Measurements from ENCODE around the gene MYOM3.
"Not testable (repeated sequence)": the region's sequence is repeated elsewhere in the genome, so short reads cannot be mapped to it uniquely, and the experiment has no call there.

The MYOM3 gene

DNA sequence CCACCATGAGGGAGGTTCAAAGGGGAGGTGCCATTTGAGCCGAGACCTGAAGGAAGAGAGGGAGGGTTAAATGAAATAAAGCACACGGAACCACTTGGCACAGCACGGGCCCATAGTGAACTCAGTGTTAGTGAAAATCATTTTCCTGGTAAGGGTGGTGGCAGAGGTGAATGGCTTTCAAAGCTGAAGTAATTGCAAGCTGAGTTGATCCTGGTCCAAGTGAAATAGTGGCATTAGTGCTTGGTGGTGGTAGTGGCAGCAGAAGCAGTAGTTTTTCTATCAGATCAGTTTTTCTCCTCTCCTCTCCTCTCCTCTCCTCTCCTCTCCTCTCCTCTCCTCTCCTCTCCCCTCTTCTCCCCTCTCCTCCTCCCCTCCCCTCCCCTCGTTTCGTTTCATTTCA, 101.3 kb downstream of the MYOM3 start:
- Histone ChIP-seq H3K4me2 (ENCODE audit: low read length, poor library complexity, severe bottlenecking) (no peak overlapping the region), H2BK15ac (ENCODE audit: low read depth, poor library complexity, severe bottlenecking) (no peak overlapping the region), H3K36me3 (ENCODE audit: control insufficient read depth in 1 of 2, insufficient read depth in 2 of 2, low read depth in 1 of 2, low read length in 2 of 2) (no peaks in the 10 kb centered on the region), H2BK5ac (ENCODE audit: low read depth, low read length, poor library complexity, severe bottlenecking) (no peak overlapping the region), H2BK12ac (ENCODE audit: low read length in 2 of 2) (peak overlapping the region; percentile 28 to 85), H3K9ac (ENCODE audit: low read length) (no peak overlapping the region), H4K8ac (ENCODE audit: low read length) (no peak overlapping the region), H3K23ac (ENCODE audit: low read length in 2 of 2) (no peak overlapping the region), H3K79me1 (replicated peaks; ENCODE audit: low read length, poor library complexity, severe bottlenecking) (no peaks in the 10 kb centered on the region), H3K4me3 (ENCODE audit: insufficient read depth in 1 of 2, low read depth in 1 of 2, low read length in 2 of 2) (no peak overlapping the region), H2BK120ac (ENCODE audit: low read depth, low read length) (no peak overlapping the region), H3K4ac (ENCODE audit: low read depth in 1 of 2, low read length in 2 of 2) (peak overlapping the region in 1 of 2 experiments; percentile 64), H3K14ac (ENCODE audit: low read length in 2 of 2) (no peak overlapping the region), H2AK5ac (ENCODE audit: low read length, severe bottlenecking) (peak overlapping the region; percentile 5), H3K9me3 (ENCODE audit: control insufficient read depth, low read length) (no peaks in the 10 kb centered on the region), H3K27me3 (ENCODE audit: control insufficient read depth in 1 of 2, insufficient read depth in 1 of 2, low read length in 2 of 2) (peaks cover 0 to 10% of the 10 kb centered on the region in 2 experiments), H2AFZ (ENCODE audit: low read depth, low read length) (no peak overlapping the region), H3K18ac (ENCODE audit: low read depth in 1 of 2, low read length in 2 of 2) (peak overlapping the region; percentile 49 to 75), H4K91ac (ENCODE audit: low read length) (no peak overlapping the region), H3K4me1 (ENCODE audit: control insufficient read depth, insufficient read depth, low read depth, low read length) (peaks cover 13% of the 10 kb centered on the region), H3K27ac (ENCODE audit: low read length, poor library complexity, severe bottlenecking) (no peak overlapping the region)
- DNase-seq: no peak
- WGBS: 67% methylated on average over 5 of the region's 5 CpGs

DNA sequence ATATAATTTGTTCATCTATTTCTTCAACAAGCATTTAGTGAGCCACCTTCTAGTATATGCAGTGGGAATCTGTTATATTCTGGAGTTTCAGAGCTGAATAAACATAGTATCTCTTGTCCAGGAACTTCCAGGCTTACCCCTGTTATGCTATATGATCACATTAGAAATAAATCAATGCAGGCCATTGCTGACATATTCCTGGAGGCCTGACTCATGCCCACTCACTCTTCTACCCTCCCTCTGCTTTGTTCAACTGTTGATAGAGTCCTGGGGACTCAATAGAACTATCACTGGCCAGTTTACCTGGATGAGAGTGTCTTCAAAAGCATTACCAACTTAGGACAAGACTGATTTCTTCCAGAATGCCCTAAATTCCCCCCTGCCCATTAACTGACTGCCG, 102.5 kb downstream of the MYOM3 start:
- peaks cover 10% of the 10 kb centered on the region for H3K4me1 ChIP-seq (ENCODE audit: control insufficient read depth, insufficient read depth, low read depth, low read length)
- WGBS: 41% methylated on average over 1 of the region's 1 CpG
- H3K4ac ChIP-seq (ENCODE audit: low read depth in 1 of 2, low read length in 2 of 2): no peak overlapping the region
- no peak overlapping the region for H2BK5ac ChIP-seq (ENCODE audit: low read depth, low read length, poor library complexity, severe bottlenecking)
- no peaks in the 10 kb centered on the region for H3K79me1 ChIP-seq (replicated peaks; ENCODE audit: low read length, poor library complexity, severe bottlenecking)
- peak overlapping the region; percentile 56 for H2AK5ac ChIP-seq (ENCODE audit: low read length, severe bottlenecking)
- H3K9ac ChIP-seq (ENCODE audit: low read length): no peak overlapping the region
- H3K18ac ChIP-seq (ENCODE audit: low read depth in 1 of 2, low read length in 2 of 2): no peak overlapping the region
- H4K91ac ChIP-seq (ENCODE audit: low read length): no peak overlapping the region
- H4K8ac ChIP-seq (ENCODE audit: low read length): no peak overlapping the region
- H3K14ac ChIP-seq (ENCODE audit: low read length in 2 of 2): no peak overlapping the region
- H3K23ac ChIP-seq (ENCODE audit: low read length in 2 of 2): no peak overlapping the region
- no peak overlapping the region for H3K4me3 ChIP-seq (ENCODE audit: insufficient read depth in 1 of 2, low read depth in 1 of 2, low read length in 2 of 2)
- H3K27ac ChIP-seq (ENCODE audit: low read length, poor library complexity, severe bottlenecking): peak overlapping the region; percentile 38
- peaks cover 0 to 13% of the 10 kb centered on the region in 2 experiments for H3K27me3 ChIP-seq (ENCODE audit: control insufficient read depth in 1 of 2, insufficient read depth in 1 of 2, low read length in 2 of 2)
- DNase-seq: peak; percentile 82
- no peak overlapping the region for H2AFZ ChIP-seq (ENCODE audit: low read depth, low read length)
- H3K9me3 ChIP-seq (ENCODE audit: control insufficient read depth, low read length): no peaks in the 10 kb centered on the region
- H3K36me3 ChIP-seq (ENCODE audit: control insufficient read depth in 1 of 2, insufficient read depth in 2 of 2, low read depth in 1 of 2, low read length in 2 of 2): no peaks in the 10 kb centered on the region
- H3K4me2 ChIP-seq (ENCODE audit: low read length, poor library complexity, severe bottlenecking): no peak overlapping the region
- no peak overlapping the region for H2BK120ac ChIP-seq (ENCODE audit: low read depth, low read length)
- no peak overlapping the region for H2BK12ac ChIP-seq (ENCODE audit: low read length in 2 of 2)
- H2BK15ac ChIP-seq (ENCODE audit: low read depth, poor library complexity, severe bottlenecking): no peak overlapping the region

DNA sequence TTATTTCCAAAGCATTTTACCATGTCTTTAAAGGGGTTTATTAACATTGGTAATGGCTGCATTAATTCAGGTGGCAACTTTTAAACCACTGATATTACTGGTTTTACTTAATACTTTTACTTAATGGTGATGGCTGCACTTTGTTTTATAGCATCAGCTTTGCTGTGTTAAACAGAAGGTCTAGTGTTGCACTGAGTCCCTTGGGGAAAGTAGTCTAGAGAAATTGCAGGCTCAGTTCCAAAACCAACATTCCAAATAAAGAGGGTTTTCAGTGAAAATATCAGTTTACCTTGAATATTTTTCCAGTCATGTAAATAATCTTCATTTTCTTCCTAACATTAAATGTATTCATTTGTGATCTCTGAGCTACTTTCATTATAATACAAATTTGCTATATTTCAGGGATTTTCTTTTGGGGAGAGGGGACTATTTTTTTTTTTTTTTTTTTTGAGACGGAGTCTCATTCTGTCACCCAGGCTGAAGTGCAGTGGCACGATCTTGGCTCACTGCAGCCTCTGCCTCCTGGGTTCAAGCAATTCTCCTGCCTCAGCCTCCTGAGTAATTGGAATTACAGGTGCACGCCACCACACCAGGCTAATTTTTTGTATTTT, 103.3 kb downstream of the MYOM3 start:
- H2BK5ac ChIP-seq (ENCODE audit: low read depth, low read length, poor library complexity, severe bottlenecking); H4K91ac ChIP-seq (ENCODE audit: low read length); H2AK5ac ChIP-seq (ENCODE audit: low read length, severe bottlenecking); H3K23ac ChIP-seq (ENCODE audit: low read length in 2 of 2); H3K9me3 ChIP-seq (ENCODE audit: control insufficient read depth, low read length); H2BK15ac ChIP-seq (ENCODE audit: low read depth, poor library complexity, severe bottlenecking); H3K18ac ChIP-seq (ENCODE audit: low read depth in 1 of 2, low read length in 2 of 2); H3K4me3 ChIP-seq (ENCODE audit: insufficient read depth in 1 of 2, low read depth in 1 of 2, low read length in 2 of 2); H3K4me1 ChIP-seq (ENCODE audit: control insufficient read depth, insufficient read depth, low read depth, low read length); H3K4ac ChIP-seq (ENCODE audit: low read depth in 1 of 2, low read length in 2 of 2); H3K36me3 ChIP-seq (ENCODE audit: control insufficient read depth in 1 of 2, insufficient read depth in 2 of 2, low read depth in 1 of 2, low read length in 2 of 2); H3K4me2 ChIP-seq (ENCODE audit: low read length, poor library complexity, severe bottlenecking); H3K9ac ChIP-seq (ENCODE audit: low read length); DNase-seq; H3K79me1 ChIP-seq (replicated peaks; ENCODE audit: low read length, poor library complexity, severe bottlenecking); H2AFZ ChIP-seq (ENCODE audit: low read depth, low read length); H4K8ac ChIP-seq (ENCODE audit: low read length); H3K14ac ChIP-seq (ENCODE audit: low read length in 2 of 2); H2BK120ac ChIP-seq (ENCODE audit: low read depth, low read length); H2BK12ac ChIP-seq (ENCODE audit: low read length in 2 of 2): not testable (repeated sequence)
- peaks cover 0 to 17% of the 10 kb centered on the region in 2 experiments for H3K27me3 ChIP-seq (ENCODE audit: control insufficient read depth in 1 of 2, insufficient read depth in 1 of 2, low read length in 2 of 2)
- peak overlapping the region; percentile 38 for H3K27ac ChIP-seq (ENCODE audit: low read length, poor library complexity, severe bottlenecking)
- WGBS: 93% methylated on average over 2 of the region's 3 CpGs

DNA sequence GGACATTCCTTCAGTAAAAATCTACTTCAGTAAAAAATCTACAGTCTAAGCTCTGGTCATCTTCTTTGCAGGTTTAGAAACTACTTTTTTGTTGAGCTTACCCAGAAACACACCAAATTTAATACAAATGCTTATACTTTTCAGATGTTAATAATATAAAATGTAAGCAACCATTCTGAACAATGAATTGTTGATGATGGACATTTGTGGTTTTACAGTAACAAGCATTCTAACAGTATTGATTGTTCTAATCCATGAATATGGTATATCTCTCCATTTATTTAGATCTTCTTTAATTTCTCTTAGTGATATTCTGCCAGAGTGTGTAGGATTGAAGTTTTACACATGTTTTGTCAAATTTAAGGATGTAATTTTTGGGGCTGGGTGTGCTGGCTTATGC, 104.9 kb downstream of the MYOM3 start:
- no peak overlapping the region for H3K27ac ChIP-seq (ENCODE audit: low read length, poor library complexity, severe bottlenecking)
- H3K27me3 ChIP-seq (ENCODE audit: control insufficient read depth in 1 of 2, insufficient read depth in 1 of 2, low read length in 2 of 2): peaks cover 0 to 17% of the 10 kb centered on the region in 2 experiments
- H3K9ac ChIP-seq (ENCODE audit: low read length): no peak overlapping the region
- no peak overlapping the region for H4K91ac ChIP-seq (ENCODE audit: low read length)
- H2BK15ac ChIP-seq (ENCODE audit: low read depth, poor library complexity, severe bottlenecking): no peak overlapping the region
- no peak overlapping the region for H2AK5ac ChIP-seq (ENCODE audit: low read length, severe bottlenecking)
- H3K14ac ChIP-seq (ENCODE audit: low read length in 2 of 2): no peak overlapping the region
- H2BK120ac ChIP-seq (ENCODE audit: low read depth, low read length): no peak overlapping the region
- no peaks in the 10 kb centered on the region for H3K79me1 ChIP-seq (replicated peaks; ENCODE audit: low read length, poor library complexity, severe bottlenecking)
- no peak overlapping the region for H3K23ac ChIP-seq (ENCODE audit: low read length in 2 of 2)
- H3K4ac ChIP-seq (ENCODE audit: low read depth in 1 of 2, low read length in 2 of 2): no peak overlapping the region
- H3K4me1 ChIP-seq (ENCODE audit: control insufficient read depth, insufficient read depth, low read depth, low read length): peaks cover 12% of the 10 kb centered on the region
- no peak overlapping the region for H4K8ac ChIP-seq (ENCODE audit: low read length)
- no peak overlapping the region for H2BK12ac ChIP-seq (ENCODE audit: low read length in 2 of 2)
- no peak for DNase-seq
- H3K18ac ChIP-seq (ENCODE audit: low read depth in 1 of 2, low read length in 2 of 2): no peak overlapping the region
- no peak overlapping the region for H3K4me3 ChIP-seq (ENCODE audit: insufficient read depth in 1 of 2, low read depth in 1 of 2, low read length in 2 of 2)
- H3K4me2 ChIP-seq (ENCODE audit: low read length, poor library complexity, severe bottlenecking): no peak overlapping the region
- no peak overlapping the region for H2BK5ac ChIP-seq (ENCODE audit: low read depth, low read length, poor library complexity, severe bottlenecking)
- H2AFZ ChIP-seq (ENCODE audit: low read depth, low read length): no peak overlapping the region
- H3K9me3 ChIP-seq (ENCODE audit: control insufficient read depth, low read length): no peaks in the 10 kb centered on the region
- H3K36me3 ChIP-seq (ENCODE audit: control insufficient read depth in 1 of 2, insufficient read depth in 2 of 2, low read depth in 1 of 2, low read length in 2 of 2): no peaks in the 10 kb centered on the region
